HCT116 (cell line): ENCODE measurements around the gene TDRD9. TPM values are rescaled to one million over a fixed set of nuclear protein-coding genes. Genes with fewer than 3 reads are reported as not detected.

Source experiments
- ATAC-seq: fragments of 200-7000 bp; cut with Tn5 transposase; 2 replicates; pipeline ENCODE4 v1.9.1; 2020; ENCODE audit warnings: mild to moderate bottlenecking, moderate library complexity
- BruUV-seq: library from RNA; stranded (reverse); fragments of 400-500 nt; replicated peaks from 2 replicates; lab custom pipeline; 2021; lab: Mats Ljungman, UMichigan
- CTCF ChIA-PET: fragments of 300-600 bp; sonication (Branson Sonifier 250); formaldehyde crosslinking; loops from one replicate; lab custom pipeline; 2021; ENCODE audit warnings: antibody characterized with exemption; lab: Charles Lee
- POLR2A ChIA-PET: fragments of 300-600, 350-600 bp; sonication (Branson Sonifier 250); formaldehyde crosslinking; loops from one replicate; lab custom pipeline; 2021; ENCODE audit warnings: antibody characterized with exemption; lab: Charles Lee
- RAD21 ChIA-PET, 2 experiments: fragments of 300-600 bp; sonication (Branson Sonifier 250); formaldehyde crosslinking; loops; one replicate each; lab custom pipeline; 2023; ENCODE audit warnings: low total read pairs in 2 of 2; ENCODE audit not compliant: uncharacterized antibody in 2 of 2, unreplicated experiment in 2 of 2, low non-redundant PET in 1 of 2; lab: Charles Lee
- DNase-seq: peaks from one replicate; pipeline ENCODE4 v3.0.0-alpha.2; 2010; ENCODE audit warnings: low read depth, low spot score
- H2AFZ ChIP-seq: fragments of 200-600 bp; shearing (Covaris generic), sonication (generic); 2 replicates; pipeline ENCODE4 v1.6.1; 2017; ENCODE audit warnings: low read depth, mixed run types, mixed read lengths, antibody characterized with exemption, low read length; ENCODE audit not compliant: poor library complexity, severe bottlenecking
- H3K27ac ChIP-seq: 2 replicates; pipeline ENCODE4 v1.5.1; 2012; ENCODE audit warnings: low read depth, low read length
- H3K27me3 ChIP-seq: fragments of 200-600 bp; sonication (generic); 2 replicates; pipeline ENCODE4 v1.6.1; 2016; ENCODE audit warnings: mixed run types, low read length, mixed read lengths; ENCODE audit not compliant: insufficient read depth
- H3K36me3 ChIP-seq, 2 experiments: fragments of 200-500 bp in 1 of 2; fragments of 200-600 bp in 1 of 2; sonication (Bioruptor generic) in 1 of 2; sonication (generic) in 1 of 2; 2 replicates each; pipeline versions ENCODE4 v1.5.1 to v1.6.1; 2014 to 2016; ENCODE audit warnings: low read length in 2 of 2, inconsistent platforms in 1 of 2, mixed read lengths in 1 of 2, mixed run types in 1 of 2; ENCODE audit not compliant: insufficient read depth in 2 of 2, control insufficient read depth in 1 of 2
- H3K4me1 ChIP-seq, 2 experiments: fragments of 200-600 bp in 1 of 2; sonication (generic) in 1 of 2; 2 replicates each; pipeline versions ENCODE4 v1.5.1 to v1.6.1; 2012 to 2017; ENCODE audit warnings: low read length in 2 of 2, inconsistent platforms in 1 of 2, mild to moderate bottlenecking in 1 of 2, mixed read lengths in 1 of 2, mixed run types in 1 of 2, moderate library complexity in 1 of 2; ENCODE audit not compliant: insufficient read depth in 2 of 2, control insufficient read depth in 1 of 2
- H3K4me2 ChIP-seq: fragments of 200-600 bp; sonication (generic); 2 replicates; pipeline ENCODE4 v1.6.1; 2017; ENCODE audit warnings: mixed run types, low read length, mixed read lengths
- H3K4me3 ChIP-seq, 2 experiments: fragments of 200-600 bp in 1 of 2; sonication (generic) in 1 of 2; replicated peaks in 1 of 2; 2 replicates each; pipeline ENCODE4 v1.5.1; 2011 to 2016; ENCODE audit warnings: low read length in 2 of 2, control low read depth in 1 of 2, low read depth in 1 of 2, mild to moderate bottlenecking in 1 of 2, mixed read lengths in 1 of 2, mixed run types in 1 of 2
- H3K79me2 ChIP-seq: fragments of 200-600 bp; sonication (generic); 2 replicates; pipeline ENCODE4 v1.6.1; 2017; ENCODE audit warnings: mild to moderate bottlenecking, mixed run types, low read length, moderate library complexity, mixed read lengths; ENCODE audit not compliant: insufficient read depth
- H3K9ac ChIP-seq: fragments of 200-600 bp; sonication (generic); 2 replicates; pipeline ENCODE4 v1.6.1; 2016; ENCODE audit warnings: low read length, mixed read lengths
- H3K9me2 ChIP-seq: fragments of 200-600 bp; sonication (generic), shearing (Covaris generic); 2 replicates; pipeline ENCODE4 v1.6.1; 2017; ENCODE audit warnings: mixed run types, mild to moderate bottlenecking, moderate library complexity; ENCODE audit not compliant: insufficient read depth
- H3K9me3 ChIP-seq, 2 experiments: fragments of 200-500 bp in 1 of 2; fragments of 200-600 bp in 1 of 2; sonication (Bioruptor generic) in 1 of 2; sonication (generic) in 1 of 2; 2 replicates each; pipeline ENCODE4 v1.6.1; 2014 to 2017; ENCODE audit warnings: low read length in 2 of 2, mixed read lengths in 2 of 2, inconsistent platforms in 1 of 2, low read depth in 1 of 2, mild to moderate bottlenecking in 1 of 2, mixed run types in 1 of 2, moderate library complexity in 1 of 2; ENCODE audit not compliant: control insufficient read depth in 1 of 2, insufficient read depth in 1 of 2
- H4K20me1 ChIP-seq: fragments of 200-600 bp; sonication (generic), shearing (Covaris generic); 2 replicates; pipeline ENCODE4 v1.6.1; 2017; ENCODE audit warnings: mixed run types, mild to moderate bottlenecking, moderate library complexity; ENCODE audit not compliant: insufficient read depth
- CBX3 ChIP-seq: IDR thresholded peaks from 2 replicates; pipeline ENCODE4 v1.6.1; 2012; ENCODE audit warnings: low read depth
- EGR1 ChIP-seq: IDR thresholded peaks from 2 replicates; pipeline ENCODE4 v1.6.1; 2012; ENCODE audit warnings: low read depth
- EZH2 ChIP-seq: fragments of 200-600 bp; sonication (generic); IDR thresholded peaks from 2 replicates; pipeline ENCODE4 v1.6.1; 2017; ENCODE audit warnings: antibody characterized with exemption, mixed run types
- EZH2phosphoT487 ChIP-seq: fragments of 200-600 bp; IDR thresholded peaks from 2 replicates; pipeline ENCODE4 v1.6.1; 2018; ENCODE audit warnings: antibody characterized with exemption, borderline replicate concordance
- FOSL1 ChIP-seq: IDR thresholded peaks from 2 replicates; pipeline ENCODE4 v1.6.1; 2012; ENCODE audit warnings: low read depth
- JUND ChIP-seq: IDR thresholded peaks from 2 replicates; pipeline ENCODE4 v1.6.1; 2012
- POLR2A ChIP-seq: IDR thresholded peaks from 2 replicates; pipeline ENCODE4 v1.7.0; 2011; ENCODE audit warnings: borderline replicate concordance; ENCODE audit not compliant: insufficient read depth, insufficient read length; ENCODE audit errors: extremely low read depth
- RAD21 ChIP-seq: IDR thresholded peaks from 2 replicates; pipeline ENCODE4 v1.6.1; 2012; ENCODE audit warnings: low read depth, mild to moderate bottlenecking
- SIN3A ChIP-seq: IDR thresholded peaks from 2 replicates; pipeline ENCODE4 v1.6.1; 2012; ENCODE audit warnings: low read depth
- SP1 ChIP-seq: IDR thresholded peaks from 2 replicates; pipeline ENCODE4 v1.6.1; 2012; ENCODE audit warnings: low read depth
- SRF ChIP-seq: IDR thresholded peaks from 2 replicates; pipeline ENCODE4 v1.6.1; 2012; ENCODE audit warnings: low read depth
- TCF7L2 ChIP-seq: IDR thresholded peaks from 2 replicates; pipeline ENCODE4 v1.7.0; 2011; ENCODE audit warnings: borderline replicate concordance, inconsistent platforms; ENCODE audit not compliant: insufficient read depth, insufficient read length; ENCODE audit errors: extremely low read depth
- YY1 ChIP-seq: IDR thresholded peaks from 2 replicates; pipeline ENCODE4 v1.6.1; 2011; ENCODE audit warnings: low read length, low read depth, moderate library complexity, mild to moderate bottlenecking; ENCODE audit not compliant: insufficient replicate concordance; ENCODE audit errors: extremely low read depth
- intact Hi-C: fragments of 100-400 bp; cut with micrococcal nuclease; formaldehyde crosslinking; loops from 2 replicates; pipeline ENCODE4 v1.10.0; 2022
- total RNA-seq: library from RNA; stranded (reverse); gene quantifications from one replicate; pipeline ENCODE4 v1.2.1, GENCODE V29; 2021; ENCODE audit not compliant: unreplicated experiment
- TF ChIP-seq, protein P1 (sequence below): IDR thresholded peaks from 2 replicates; pipeline ENCODE4 v1.6.1; 2012
- TF ChIP-seq, protein P2 (sequence below): IDR thresholded peaks from 2 replicates; pipeline ENCODE4 v1.6.1; 2012; ENCODE audit warnings: low read depth
- TF ChIP-seq, protein P3 (sequence below): IDR thresholded peaks from 2 replicates; pipeline ENCODE4 v1.6.1; 2011; ENCODE audit warnings: mild to moderate bottlenecking, low read length, moderate library complexity; ENCODE audit not compliant: insufficient replicate concordance; ENCODE audit errors: extremely low read depth

TDRD9 gene
- total RNA-seq, 1 experiment from 2014 or later: not detected

DNA sequence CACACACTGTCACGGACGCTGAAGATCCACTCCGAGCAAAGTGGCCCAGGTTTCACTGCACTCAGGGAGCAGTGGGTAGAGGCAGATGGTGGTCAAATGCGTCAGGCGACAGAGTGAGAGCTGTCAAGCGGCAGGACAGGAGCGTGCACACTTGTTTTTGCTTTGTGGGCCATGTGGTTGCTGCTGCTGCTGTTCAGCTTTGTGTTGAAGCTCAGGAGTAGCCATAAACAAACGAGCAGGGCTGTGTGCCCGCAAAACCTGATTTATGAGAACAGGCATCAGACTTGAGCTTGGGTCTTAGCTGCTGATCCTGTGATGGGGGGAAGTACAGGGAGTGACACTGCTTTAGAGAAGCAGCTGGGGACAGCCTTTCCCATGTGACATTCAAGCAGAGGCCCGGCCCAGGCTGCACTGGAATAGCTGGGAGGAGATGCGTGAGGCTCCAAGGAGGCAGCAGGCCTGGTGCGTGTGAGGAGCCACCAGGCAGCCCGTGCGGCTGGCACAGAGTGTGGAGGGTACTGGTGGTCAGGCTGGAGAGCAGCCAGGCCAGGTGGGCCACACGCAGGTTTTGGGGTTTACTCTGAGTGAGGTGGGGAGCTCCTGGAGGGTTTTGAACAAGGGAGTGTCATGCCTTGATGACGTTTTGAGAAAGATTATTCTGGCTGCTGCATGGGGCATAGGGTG is 126.1 kb downstream of the TDRD9 start:
- Histone ChIP-seq H3K9ac (no peak overlapping the region), H3K36me3 (no peaks in the 10 kb centered on the region), H3K27ac (no peak overlapping the region), H4K20me1 (no peaks in the 10 kb centered on the region), H2AFZ (no peak overlapping the region), H3K9me3 (no peaks in the 10 kb centered on the region), H3K4me2 (no peak overlapping the region), H3K4me1 (no peaks in the 10 kb centered on the region), H3K27me3 (0 out of 2 replicates have a peak, but pooled peaks cover 3% of the 10 kb centered on the region), H3K79me2 (no peaks in the 10 kb centered on the region), H3K4me3 (no peak overlapping the region), H3K9me2 (no peaks in the 10 kb centered on the region)
- CTCF ChIA-PET: no interaction called here
- intact Hi-C loops: no loop called here
- POLR2A ChIA-PET: no interaction called here
- DNase-seq: no peak
- no TSS peak for BruUV-seq
- no peak for ATAC-seq
- TF ChIP-seq FOSL1: no peak
- TF ChIP-seq, protein P1, sequence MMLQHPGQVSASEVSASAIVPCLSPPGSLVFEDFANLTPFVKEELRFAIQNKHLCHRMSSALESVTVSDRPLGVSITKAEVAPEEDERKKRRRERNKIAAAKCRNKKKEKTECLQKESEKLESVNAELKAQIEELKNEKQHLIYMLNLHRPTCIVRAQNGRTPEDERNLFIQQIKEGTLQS: no peak
- TF ChIP-seq, protein P2, sequence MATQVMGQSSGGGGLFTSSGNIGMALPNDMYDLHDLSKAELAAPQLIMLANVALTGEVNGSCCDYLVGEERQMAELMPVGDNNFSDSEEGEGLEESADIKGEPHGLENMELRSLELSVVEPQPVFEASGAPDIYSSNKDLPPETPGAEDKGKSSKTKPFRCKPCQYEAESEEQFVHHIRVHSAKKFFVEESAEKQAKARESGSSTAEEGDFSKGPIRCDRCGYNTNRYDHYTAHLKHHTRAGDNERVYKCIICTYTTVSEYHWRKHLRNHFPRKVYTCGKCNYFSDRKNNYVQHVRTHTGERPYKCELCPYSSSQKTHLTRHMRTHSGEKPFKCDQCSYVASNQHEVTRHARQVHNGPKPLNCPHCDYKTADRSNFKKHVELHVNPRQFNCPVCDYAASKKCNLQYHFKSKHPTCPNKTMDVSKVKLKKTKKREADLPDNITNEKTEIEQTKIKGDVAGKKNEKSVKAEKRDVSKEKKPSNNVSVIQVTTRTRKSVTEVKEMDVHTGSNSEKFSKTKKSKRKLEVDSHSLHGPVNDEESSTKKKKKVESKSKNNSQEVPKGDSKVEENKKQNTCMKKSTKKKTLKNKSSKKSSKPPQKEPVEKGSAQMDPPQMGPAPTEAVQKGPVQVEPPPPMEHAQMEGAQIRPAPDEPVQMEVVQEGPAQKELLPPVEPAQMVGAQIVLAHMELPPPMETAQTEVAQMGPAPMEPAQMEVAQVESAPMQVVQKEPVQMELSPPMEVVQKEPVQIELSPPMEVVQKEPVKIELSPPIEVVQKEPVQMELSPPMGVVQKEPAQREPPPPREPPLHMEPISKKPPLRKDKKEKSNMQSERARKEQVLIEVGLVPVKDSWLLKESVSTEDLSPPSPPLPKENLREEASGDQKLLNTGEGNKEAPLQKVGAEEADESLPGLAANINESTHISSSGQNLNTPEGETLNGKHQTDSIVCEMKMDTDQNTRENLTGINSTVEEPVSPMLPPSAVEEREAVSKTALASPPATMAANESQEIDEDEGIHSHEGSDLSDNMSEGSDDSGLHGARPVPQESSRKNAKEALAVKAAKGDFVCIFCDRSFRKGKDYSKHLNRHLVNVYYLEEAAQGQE: no peak
- TF ChIP-seq TCF7L2: no peak
- no peak for TF ChIP-seq EZH2
- no peak for TF ChIP-seq JUND
- TF ChIP-seq POLR2A: no peak
- no peak for TF ChIP-seq CBX3
- TF ChIP-seq EZH2phosphoT487: no peak
- TF ChIP-seq SP1: no peak
- no peak for TF ChIP-seq EGR1
- no peak for TF ChIP-seq RAD21
- no peak for TF ChIP-seq SIN3A
- no peak for TF ChIP-seq YY1
- TF ChIP-seq SRF: no peak
- TF ChIP-seq, protein P3, sequence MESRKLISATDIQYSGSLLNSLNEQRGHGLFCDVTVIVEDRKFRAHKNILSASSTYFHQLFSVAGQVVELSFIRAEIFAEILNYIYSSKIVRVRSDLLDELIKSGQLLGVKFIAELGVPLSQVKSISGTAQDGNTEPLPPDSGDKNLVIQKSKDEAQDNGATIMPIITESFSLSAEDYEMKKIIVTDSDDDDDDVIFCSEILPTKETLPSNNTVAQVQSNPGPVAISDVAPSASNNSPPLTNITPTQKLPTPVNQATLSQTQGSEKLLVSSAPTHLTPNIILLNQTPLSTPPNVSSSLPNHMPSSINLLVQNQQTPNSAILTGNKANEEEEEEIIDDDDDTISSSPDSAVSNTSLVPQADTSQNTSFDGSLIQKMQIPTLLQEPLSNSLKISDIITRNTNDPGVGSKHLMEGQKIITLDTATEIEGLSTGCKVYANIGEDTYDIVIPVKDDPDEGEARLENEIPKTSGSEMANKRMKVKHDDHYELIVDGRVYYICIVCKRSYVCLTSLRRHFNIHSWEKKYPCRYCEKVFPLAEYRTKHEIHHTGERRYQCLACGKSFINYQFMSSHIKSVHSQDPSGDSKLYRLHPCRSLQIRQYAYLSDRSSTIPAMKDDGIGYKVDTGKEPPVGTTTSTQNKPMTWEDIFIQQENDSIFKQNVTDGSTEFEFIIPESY: no peak
- RAD21 ChIA-PET: no interaction called here
